GM21786 (cell line): ENCODE results near the gene DYNLRB1.
A peak's percentile ranks its signal among the peaks of the same experiment; 100 is the strongest.
"Not testable (repeated sequence)": the region's sequence is repeated elsewhere in the genome, so short reads cannot be mapped to it uniquely, and the experiment has no call there.

Experiments
- ATAC-seq: cut with Tn5 transposase; IDR thresholded peaks from one replicate; pipeline ENCODE4 v1.9.1; 2021; ENCODE audit not compliant: unreplicated experiment

Gene DYNLRB1

DNA sequence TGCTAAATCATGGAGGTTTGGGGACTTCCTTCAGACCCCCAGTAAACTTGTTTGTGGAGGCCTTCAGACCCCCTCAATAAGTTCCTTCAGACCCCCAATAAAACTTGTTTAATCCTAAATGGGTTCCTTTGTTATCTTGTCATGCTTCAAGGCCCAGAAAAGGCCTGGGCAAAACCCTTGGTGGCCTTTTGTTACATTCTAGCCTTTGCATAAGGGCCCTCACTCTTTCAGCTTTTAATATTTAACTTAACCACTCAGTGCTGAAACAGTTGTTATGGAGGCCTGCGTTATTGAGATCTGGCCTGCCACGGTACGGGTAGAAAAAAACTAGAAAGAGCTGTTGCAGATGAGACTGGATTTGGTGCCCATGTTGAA is 4.3 kb upstream of the DYNLRB1 start:
- no peak for ATAC-seq

DNA sequence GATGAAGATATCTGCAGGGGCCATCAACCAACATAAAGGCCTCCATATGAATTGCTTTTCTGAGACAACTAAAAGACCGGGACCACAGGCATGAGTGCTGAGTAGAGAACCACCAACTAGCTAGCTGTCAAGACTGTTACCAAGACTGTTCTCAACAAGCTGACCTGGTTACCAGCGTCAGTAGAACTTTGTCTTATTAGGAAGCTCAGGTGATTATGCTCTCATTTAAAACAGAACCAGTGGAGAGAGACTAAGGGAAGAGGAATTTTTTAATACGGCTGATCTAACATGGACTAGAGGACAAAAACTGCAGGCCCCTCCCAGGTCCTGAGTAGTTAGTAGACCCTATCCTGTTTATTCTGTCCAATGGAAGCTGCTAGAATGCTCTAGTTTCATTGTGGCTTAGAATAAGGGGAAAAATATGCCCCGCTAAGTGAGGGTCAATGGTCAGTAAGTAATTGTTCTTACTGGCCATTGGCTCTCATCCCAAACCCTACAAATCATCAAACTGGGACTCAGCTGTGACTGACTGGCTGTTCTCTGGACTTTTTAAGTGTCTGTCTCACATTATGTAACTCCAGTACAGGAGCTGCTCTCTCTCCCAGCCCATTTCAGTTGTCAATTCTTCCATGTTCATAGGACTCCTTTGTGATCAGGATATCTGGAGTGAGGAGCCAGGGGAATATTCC is 3.8 kb upstream of the DYNLRB1 start:
- no peak for ATAC-seq

DNA sequence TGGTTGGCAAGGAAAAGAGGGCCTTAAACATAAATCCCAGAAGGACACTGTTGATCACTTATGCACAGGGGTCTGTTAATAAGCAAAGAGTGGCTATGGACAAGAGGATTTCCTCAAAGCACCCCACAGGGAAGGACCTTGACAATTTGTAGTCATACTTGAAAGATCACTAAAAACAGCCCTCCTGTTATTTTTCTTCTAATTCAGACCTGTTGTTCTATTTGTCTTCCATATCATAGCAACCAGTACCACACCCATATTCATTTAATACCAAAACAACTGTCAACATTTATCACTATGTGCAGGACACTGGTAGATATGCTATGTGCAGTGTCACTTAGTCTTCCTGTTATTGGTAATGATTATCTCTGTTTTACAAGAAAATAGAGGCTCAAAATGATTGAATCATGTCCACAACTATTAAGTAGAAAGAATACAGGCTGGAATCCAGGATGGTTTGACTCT is 3.2 kb upstream of the DYNLRB1 start:
- ATAC-seq, result no peak

DNA sequence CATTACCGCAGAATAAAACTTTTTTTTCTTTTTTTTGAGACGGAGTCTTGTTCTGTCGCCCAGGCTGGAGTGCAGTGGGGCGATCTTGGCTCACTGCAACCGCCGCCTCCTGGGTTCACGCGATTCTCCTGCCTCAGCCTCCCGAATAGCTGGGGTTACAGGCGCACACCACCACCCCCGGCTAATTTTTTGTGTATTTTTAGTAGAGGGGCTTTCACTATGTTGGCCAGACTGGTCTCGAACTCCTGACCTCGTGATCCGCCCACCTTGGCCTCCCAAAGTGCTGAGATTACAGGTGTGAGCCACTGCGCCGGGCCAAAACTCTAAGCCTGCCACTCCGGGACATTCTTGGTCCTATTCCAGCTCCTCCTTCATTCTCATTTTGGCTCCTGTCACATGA is 2.2 kb upstream of the DYNLRB1 start:
- ATAC-seq, result not testable (repeated sequence)

- ATAC-seq, result no peak
These were observed 1.2 kb upstream of the DYNLRB1 start for GRCh38 chr20:34514897-34515483.

GRCh38 chr20:34515484-34516246 is 557 bp upstream of the DYNLRB1 start:
- peak; percentile 50 for ATAC-seq

DNA sequence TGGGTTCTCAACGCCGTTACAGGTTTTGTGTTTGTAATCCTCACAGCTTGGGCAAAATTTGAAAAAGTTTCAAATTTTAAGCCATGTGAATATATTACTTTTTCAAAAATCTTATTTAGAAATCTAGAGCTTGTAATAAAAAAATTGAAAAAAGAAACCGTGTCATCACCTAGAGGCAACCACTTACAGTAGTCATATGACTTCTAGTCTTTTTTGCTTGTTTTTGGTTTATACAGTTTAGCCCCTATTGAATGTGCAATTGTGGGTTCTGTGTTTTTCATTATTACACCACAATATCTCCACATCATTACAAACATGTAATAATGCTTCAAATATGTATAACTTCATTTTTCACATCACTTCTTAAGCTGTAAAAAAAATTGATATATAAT is 888 bp downstream of the DYNLRB1 start:
- ATAC-seq, result no peak

DNA sequence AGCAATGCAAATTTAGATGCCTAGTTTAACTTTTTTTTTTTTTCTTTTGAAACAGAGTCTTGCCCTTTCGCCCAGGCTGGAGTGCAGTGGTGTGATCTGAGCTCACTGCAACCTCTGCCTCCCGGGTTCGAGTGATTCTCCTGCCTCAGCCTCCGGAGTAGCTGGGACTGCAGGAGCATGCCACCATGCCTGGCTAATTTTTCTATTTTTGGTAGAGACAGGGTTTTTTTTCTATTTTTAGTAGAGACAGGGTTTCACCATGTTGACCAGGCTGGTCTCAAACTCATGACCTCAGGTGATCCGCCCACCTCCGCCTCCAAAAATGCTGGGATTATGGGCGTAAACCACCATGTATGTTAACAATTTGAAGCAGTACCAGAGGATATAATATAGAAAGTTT is 2.6 kb downstream of the DYNLRB1 start:
- not testable (repeated sequence) for ATAC-seq

DNA sequence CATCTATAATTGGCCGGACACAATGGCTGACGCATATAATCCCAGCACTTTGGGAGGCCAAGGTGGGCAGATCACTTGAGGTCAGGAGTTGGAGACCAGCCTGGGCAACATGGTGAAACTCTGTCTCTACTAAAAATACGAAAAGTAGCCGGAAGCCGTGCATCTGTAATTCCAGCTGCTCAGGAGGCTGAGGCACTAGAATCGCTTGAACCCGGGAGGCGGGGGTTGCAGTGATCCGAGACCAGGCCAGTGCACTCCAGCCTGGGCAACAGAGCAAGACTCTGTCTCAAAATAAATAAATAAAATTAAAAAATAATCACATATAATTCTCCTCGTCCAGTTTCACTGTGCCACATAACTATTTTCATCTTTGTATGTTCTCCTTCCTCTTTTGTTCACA is 3.6 kb downstream of the DYNLRB1 start:
- not testable (repeated sequence) for ATAC-seq

- ATAC-seq, result no peak
These were observed 7.0 kb downstream of the DYNLRB1 start for GRCh38 chr20:34522969-34523871.

- ATAC-seq, result no peak
These were observed 8.2 kb downstream of the DYNLRB1 start for GRCh38 chr20:34524426-34524825.

GRCh38 chr20:34525342-34525708 is 9.1 kb downstream of the DYNLRB1 start:
- no peak for ATAC-seq

GRCh38 chr20:34525709-34526416 is 9.6 kb downstream of the DYNLRB1 start:
- no peak for ATAC-seq

DNA sequence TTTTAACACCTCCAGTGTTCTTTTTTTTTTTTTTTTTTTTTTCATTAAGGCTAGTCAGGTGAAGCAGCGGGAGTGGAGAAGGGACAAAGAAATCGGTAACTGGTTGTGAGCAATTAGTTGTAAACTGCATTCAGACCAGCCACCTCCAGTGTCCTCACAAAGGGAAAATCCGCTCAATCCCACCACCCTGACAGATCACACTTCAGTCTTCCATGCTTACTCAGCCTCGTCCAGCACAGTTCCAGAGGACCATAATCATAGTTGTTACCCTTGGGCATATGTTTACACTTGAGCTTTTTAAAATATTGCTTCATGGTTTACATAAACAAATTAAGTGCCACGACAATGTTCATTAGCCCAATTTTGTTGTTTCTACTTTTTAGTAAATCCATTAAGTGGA is 10.2 kb downstream of the DYNLRB1 start:
- no peak for ATAC-seq

DNA sequence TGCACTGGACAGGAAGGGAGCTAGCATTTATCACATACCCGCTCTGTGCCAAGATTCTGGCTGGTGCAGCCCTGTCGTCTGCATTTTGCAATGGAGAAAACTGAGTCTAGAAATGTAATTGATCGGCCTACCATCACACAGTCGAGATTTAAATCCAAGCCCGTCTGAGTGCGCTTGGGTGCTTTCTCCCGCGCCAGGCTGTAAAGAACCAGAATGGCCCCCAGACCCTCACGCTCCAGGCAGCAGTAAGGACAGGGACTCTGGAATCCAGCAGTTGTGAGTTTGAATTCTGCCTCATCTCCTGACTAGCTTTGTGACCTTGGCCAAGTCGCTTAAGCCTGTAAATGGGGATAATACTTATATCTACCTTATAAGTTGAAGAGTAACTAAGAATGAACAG is 10.8 kb downstream of the DYNLRB1 start:
- no peak for ATAC-seq

- no peak for ATAC-seq
These were observed 12.7 kb downstream of the DYNLRB1 start for GRCh38 chr20:34528921-34529297.

GRCh38 chr20:34529742-34530141 is 13.5 kb downstream of the DYNLRB1 start:
- no peak for ATAC-seq

DNA sequence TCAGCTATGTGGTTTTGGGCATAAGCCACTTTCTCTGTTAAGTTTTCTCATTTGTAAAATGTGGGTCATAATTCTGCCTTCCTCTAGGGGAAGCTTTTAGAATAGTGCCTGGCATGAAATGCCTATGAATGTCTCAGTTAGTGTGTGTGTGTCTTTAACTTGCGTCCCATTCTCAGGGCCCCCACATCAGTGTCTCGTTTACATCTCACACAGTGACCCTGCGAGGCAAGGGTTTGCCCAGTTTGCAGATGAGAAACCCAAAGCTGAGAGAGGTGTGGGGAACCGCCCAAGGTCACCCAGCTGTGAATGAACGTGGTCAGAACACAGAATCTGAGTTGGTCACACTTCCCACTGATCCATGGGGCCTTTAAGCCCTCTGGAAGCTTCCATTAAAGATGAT is 14.1 kb downstream of the DYNLRB1 start:
- ATAC-seq, result no peak

GRCh38 chr20:34531608-34532265 is 15.5 kb downstream of the DYNLRB1 start:
- no peak for ATAC-seq

GRCh38 chr20:34532320-34532719 is 16.1 kb downstream of the DYNLRB1 start:
- no peak for ATAC-seq
